HepG2 (cell line): ENCODE data around the gene NEURL1B. TPM values are rescaled to one million over a fixed set of nuclear protein-coding genes. Genes with fewer than 3 reads are reported as not detected.
A peak's percentile ranks its signal among the peaks of the same experiment; 100 is the strongest.

Experiments used
- ARNT2 ChIP-seq: sonication (generic); formaldehyde crosslinking; IDR thresholded peaks from 2 replicates; pipeline ENCODE4 v1.8.0; 2022; ENCODE audit warnings: mild to moderate bottlenecking, low read depth, missing genetic modification reagents, moderate library complexity
- HIVEP1 ChIP-seq: sonication (generic); formaldehyde crosslinking; IDR thresholded peaks from 2 replicates; pipeline ENCODE4 v1.4.0; 2020; ENCODE audit warnings: mild to moderate bottlenecking, missing genetic modification reagents
- ISL2 ChIP-seq: sonication (generic); formaldehyde crosslinking; IDR thresholded peaks from 2 replicates; pipeline ENCODE4 v1.5.0; 2020; ENCODE audit warnings: missing genetic modification reagents
- RAD21 ChIP-seq: fragments of 450-650 bp; formaldehyde crosslinking; IDR thresholded peaks from 2 replicates; pipeline ENCODE4 v1.5.0; 2020; ENCODE audit warnings: mild to moderate bottlenecking
- SAP130 ChIP-seq: IDR thresholded peaks from 2 replicates; pipeline ENCODE4 v1.6.1; 2016; ENCODE audit warnings: low read depth
- XRCC5 ChIP-seq: fragments of 200-400 bp; formaldehyde crosslinking; optimal IDR thresholded peaks from 2 replicates; pipeline ENCODE3; 2017; ENCODE audit warnings: mild to moderate bottlenecking, low read length
- ZC3H13 ChIP-seq: sonication (generic); formaldehyde crosslinking; IDR thresholded peaks from 2 replicates; pipeline ENCODE4 v1.8.1; 2023; ENCODE audit warnings: mild to moderate bottlenecking, missing genetic modification reagents, moderate library complexity
- ZNF430 ChIP-seq: sonication (generic); formaldehyde crosslinking; IDR thresholded peaks from 2 replicates; pipeline ENCODE4 v1.9.0; 2021; ENCODE audit warnings: mild to moderate bottlenecking, missing genetic modification reagents
- ZNF891 ChIP-seq: sonication (generic); formaldehyde crosslinking; IDR thresholded peaks from 2 replicates; pipeline ENCODE4 v1.5.0; 2020; ENCODE audit warnings: mild to moderate bottlenecking, missing genetic modification reagents
- polyA plus RNA-seq, 8 experiments: library from polyadenylated mRNA; depleted of rRNA in 3 of 8; stranded (reverse) in 7 of 8; unstranded in 1 of 8; fragments of >200 nt; fragmentation: Illumina TruSeq in 4 of 8; extraction: Trizol in 4 of 8; gene quantifications; 2 replicates each; pipeline versions ENCODE4 v1.2.1 to v1.2.3, GENCODE V29; 2011 to 2016; ENCODE audit warnings: low read depth in 4 of 8, missing spikeins in 1 of 8, mixed read lengths in 1 of 8; ENCODE audit not compliant: insufficient read depth in 1 of 8
- total RNA-seq, 5 experiments: library from RNA; depleted of rRNA; stranded (reverse); fragments of >200 nt; fragmentation: Illumina TruSeq; extraction: Trizol; gene quantifications; 2 replicates each; pipeline ENCODE4 v1.2.3, GENCODE V29; 2016; ENCODE audit warnings: low read depth in 1 of 5
- TF ChIP-seq, protein P1 (sequence below): sonication (generic); formaldehyde crosslinking; IDR thresholded peaks from 2 replicates; pipeline ENCODE4 v1.5.1; 2020; ENCODE audit warnings: missing genetic modification reagents, mild to moderate bottlenecking, borderline replicate concordance
- TF ChIP-seq, protein P2 (sequence below): sonication (generic); formaldehyde crosslinking; IDR thresholded peaks from 2 replicates; pipeline ENCODE4 v1.5.0; 2020; ENCODE audit warnings: mild to moderate bottlenecking, missing genetic modification reagents, borderline replicate concordance
- TF ChIP-seq, protein P3 (sequence below): IDR thresholded peaks from 2 replicates; pipeline ENCODE4 v1.6.1; 2016; ENCODE audit warnings: missing biosample characterization, missing genetic modification reagents, low read depth
- TF ChIP-seq, protein P4 (sequence below): IDR thresholded peaks from 2 replicates; pipeline ENCODE4 v1.4.0; 2020; ENCODE audit warnings: mild to moderate bottlenecking, missing genetic modification reagents
- TF ChIP-seq, protein P5 (sequence below): sonication (generic); formaldehyde crosslinking; IDR thresholded peaks from 2 replicates; pipeline ENCODE4 v1.5.0; 2020; ENCODE audit warnings: mild to moderate bottlenecking, missing genetic modification reagents, moderate library complexity
- TF ChIP-seq, protein P6 (sequence below): sonication (generic); formaldehyde crosslinking; IDR thresholded peaks from 2 replicates; pipeline ENCODE4 v1.4.0; 2020; ENCODE audit warnings: mild to moderate bottlenecking, missing genetic modification reagents

NEURL1B gene
- total and polyA plus RNA-seq, 2 of the 13 experiments (the other 11 are each of a cell fraction or from before 2014, with no cell fraction given), result 0.09 to 0.13 TPM

DNA sequence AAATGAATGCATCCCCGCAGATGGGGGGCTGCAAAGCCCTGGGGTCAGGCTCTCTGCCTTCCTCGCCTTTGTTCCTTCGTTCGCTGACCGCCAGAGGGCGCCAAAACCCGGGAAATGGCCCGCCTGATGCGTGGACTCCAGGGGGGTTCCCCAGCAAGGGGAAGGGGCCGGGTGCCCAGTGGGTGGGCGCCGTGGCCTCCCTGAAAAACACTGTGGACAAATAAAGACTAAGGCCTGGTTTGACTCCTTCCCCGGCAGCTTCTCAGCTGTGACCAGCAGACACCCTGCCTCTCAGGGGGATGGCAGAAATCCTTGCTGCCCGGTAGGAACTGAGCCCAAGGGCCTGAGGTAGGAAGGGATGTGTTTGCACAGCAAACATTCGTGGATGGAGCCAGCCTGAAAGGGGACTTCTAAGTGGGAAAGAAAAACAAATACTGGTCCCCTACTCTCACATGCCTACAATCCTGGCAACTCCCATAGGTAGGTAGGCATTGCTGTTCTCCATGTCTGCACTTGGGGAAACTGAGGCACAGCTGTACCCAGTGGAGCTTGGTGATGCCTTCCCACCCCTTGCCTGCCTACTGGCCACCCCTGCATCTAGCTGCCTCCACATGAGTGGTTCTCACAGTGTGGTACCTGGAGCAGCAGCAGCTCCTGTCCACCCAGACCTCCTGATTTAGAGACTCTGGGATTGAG lies 72.2 kb downstream of the NEURL1B start (continued):
- TF ChIP-seq, protein P1, sequence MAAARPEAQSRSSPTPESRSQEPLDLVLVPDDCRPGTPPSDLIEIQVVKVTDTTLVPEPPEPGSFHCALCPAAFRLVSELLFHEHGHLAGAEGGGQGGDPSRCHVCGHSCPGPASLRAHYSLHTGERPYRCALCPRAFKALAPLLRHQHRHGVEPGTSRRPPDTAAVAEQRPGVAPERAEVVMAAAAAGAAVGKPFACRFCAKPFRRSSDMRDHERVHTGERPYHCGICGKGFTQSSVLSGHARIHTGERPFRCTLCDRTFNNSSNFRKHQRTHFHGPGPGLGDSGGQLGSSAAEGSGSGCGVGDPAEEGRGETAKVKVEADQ (CRISPR knock-in tag), result 0 out of 2 replicates have a peak, but pooled peaks have one; percentile 4
- TF ChIP-seq RAD21 (CRISPR knock-in tag) (peak; percentile 92), XRCC5 (peak; percentile 49), ISL2 (CRISPR knock-in tag) (no peak), SAP130 (CRISPR knock-in tag) (no peak), ZNF430 (CRISPR knock-in tag) (0 out of 2 replicates have a peak, but pooled peaks have one; percentile 39), ZNF891 (no peak), ZC3H13 (0 out of 2 replicates have a peak, but pooled peaks have one; percentile 27), ARNT2 (0 out of 2 replicates have a peak, but pooled peaks have one; percentile 30), HIVEP1 (CRISPR knock-in tag) (peak; percentile 66; the same call in 1 of the 2 replicates)
- TF ChIP-seq, protein P2, sequence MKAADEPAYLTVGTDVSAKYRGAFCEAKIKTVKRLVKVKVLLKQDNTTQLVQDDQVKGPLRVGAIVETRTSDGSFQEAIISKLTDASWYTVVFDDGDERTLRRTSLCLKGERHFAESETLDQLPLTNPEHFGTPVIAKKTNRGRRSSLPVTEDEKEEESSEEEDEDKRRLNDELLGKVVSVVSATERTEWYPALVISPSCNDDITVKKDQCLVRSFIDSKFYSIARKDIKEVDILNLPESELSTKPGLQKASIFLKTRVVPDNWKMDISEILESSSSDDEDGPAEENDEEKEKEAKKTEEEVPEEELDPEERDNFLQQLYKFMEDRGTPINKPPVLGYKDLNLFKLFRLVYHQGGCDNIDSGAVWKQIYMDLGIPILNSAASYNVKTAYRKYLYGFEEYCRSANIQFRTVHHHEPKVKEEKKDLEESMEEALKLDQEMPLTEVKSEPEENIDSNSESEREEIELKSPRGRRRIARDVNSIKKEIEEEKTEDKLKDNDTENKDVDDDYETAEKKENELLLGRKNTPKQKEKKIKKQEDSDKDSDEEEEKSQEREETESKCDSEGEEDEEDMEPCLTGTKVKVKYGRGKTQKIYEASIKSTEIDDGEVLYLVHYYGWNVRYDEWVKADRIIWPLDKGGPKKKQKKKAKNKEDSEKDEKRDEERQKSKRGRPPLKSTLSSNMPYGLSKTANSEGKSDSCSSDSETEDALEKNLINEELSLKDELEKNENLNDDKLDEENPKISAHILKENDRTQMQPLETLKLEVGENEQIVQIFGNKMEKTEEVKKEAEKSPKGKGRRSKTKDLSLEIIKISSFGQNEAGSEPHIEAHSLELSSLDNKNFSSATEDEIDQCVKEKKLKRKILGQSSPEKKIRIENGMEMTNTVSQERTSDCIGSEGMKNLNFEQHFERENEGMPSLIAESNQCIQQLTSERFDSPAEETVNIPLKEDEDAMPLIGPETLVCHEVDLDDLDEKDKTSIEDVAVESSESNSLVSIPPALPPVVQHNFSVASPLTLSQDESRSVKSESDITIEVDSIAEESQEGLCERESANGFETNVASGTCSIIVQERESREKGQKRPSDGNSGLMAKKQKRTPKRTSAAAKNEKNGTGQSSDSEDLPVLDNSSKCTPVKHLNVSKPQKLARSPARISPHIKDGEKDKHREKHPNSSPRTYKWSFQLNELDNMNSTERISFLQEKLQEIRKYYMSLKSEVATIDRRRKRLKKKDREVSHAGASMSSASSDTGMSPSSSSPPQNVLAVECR, result peak; percentile 23; the same call in 1 of the 2 replicates
- TF ChIP-seq, protein P3, sequence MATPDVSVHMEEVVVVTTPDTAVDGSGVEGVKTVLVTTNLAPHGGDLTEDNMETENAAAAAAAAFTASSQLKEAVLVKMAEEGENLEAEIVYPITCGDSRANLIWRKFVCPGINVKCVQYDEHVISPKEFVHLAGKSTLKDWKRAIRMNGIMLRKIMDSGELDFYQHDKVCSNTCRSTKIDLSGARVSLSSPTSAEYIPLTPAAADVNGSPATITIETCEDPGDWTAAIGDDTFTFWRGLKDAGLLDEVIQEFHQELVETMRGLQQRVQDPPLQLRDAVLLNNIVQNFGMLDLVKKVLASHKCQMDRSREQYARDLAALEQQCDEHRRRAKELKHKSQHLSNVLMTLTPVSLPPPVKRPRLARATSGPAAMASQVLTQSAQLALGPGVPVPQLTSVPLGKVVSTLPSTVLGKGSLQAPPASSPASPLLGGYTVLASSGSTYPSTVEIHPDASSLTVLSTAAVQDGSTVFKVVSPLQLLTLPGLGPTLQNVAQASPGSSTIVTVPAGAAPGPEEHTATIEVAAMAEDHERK (CRISPR knock-in tag), result no peak
- TF ChIP-seq, protein P4, sequence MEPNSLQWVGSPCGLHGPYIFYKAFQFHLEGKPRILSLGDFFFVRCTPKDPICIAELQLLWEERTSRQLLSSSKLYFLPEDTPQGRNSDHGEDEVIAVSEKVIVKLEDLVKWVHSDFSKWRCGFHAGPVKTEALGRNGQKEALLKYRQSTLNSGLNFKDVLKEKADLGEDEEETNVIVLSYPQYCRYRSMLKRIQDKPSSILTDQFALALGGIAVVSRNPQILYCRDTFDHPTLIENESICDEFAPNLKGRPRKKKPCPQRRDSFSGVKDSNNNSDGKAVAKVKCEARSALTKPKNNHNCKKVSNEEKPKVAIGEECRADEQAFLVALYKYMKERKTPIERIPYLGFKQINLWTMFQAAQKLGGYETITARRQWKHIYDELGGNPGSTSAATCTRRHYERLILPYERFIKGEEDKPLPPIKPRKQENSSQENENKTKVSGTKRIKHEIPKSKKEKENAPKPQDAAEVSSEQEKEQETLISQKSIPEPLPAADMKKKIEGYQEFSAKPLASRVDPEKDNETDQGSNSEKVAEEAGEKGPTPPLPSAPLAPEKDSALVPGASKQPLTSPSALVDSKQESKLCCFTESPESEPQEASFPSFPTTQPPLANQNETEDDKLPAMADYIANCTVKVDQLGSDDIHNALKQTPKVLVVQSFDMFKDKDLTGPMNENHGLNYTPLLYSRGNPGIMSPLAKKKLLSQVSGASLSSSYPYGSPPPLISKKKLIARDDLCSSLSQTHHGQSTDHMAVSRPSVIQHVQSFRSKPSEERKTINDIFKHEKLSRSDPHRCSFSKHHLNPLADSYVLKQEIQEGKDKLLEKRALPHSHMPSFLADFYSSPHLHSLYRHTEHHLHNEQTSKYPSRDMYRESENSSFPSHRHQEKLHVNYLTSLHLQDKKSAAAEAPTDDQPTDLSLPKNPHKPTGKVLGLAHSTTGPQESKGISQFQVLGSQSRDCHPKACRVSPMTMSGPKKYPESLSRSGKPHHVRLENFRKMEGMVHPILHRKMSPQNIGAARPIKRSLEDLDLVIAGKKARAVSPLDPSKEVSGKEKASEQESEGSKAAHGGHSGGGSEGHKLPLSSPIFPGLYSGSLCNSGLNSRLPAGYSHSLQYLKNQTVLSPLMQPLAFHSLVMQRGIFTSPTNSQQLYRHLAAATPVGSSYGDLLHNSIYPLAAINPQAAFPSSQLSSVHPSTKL (CRISPR knock-in tag), result 0 out of 2 replicates have a peak, but pooled peaks have one; percentile 31
- TF ChIP-seq, protein P5, sequence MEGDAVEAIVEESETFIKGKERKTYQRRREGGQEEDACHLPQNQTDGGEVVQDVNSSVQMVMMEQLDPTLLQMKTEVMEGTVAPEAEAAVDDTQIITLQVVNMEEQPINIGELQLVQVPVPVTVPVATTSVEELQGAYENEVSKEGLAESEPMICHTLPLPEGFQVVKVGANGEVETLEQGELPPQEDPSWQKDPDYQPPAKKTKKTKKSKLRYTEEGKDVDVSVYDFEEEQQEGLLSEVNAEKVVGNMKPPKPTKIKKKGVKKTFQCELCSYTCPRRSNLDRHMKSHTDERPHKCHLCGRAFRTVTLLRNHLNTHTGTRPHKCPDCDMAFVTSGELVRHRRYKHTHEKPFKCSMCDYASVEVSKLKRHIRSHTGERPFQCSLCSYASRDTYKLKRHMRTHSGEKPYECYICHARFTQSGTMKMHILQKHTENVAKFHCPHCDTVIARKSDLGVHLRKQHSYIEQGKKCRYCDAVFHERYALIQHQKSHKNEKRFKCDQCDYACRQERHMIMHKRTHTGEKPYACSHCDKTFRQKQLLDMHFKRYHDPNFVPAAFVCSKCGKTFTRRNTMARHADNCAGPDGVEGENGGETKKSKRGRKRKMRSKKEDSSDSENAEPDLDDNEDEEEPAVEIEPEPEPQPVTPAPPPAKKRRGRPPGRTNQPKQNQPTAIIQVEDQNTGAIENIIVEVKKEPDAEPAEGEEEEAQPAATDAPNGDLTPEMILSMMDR (CRISPR knock-in tag), result peak; percentile 92
- TF ChIP-seq, protein P6, sequence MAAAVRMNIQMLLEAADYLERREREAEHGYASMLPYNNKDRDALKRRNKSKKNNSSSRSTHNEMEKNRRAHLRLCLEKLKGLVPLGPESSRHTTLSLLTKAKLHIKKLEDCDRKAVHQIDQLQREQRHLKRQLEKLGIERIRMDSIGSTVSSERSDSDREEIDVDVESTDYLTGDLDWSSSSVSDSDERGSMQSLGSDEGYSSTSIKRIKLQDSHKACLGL (CRISPR knock-in tag), result no peak
